Measurements from ENCODE around the gene PPP1R14D. TPM values are rescaled to one million over a fixed set of nuclear protein-coding genes. Genes with fewer than 3 reads are reported as not detected.

PPP1R14D gene
- total RNA-seq, 1 experiment from 2014 or later: not detected

GRCh38 chr15:40836020-40836419 is 7.5 kb upstream of the PPP1R14D start:
- H3K79me2 ChIP-seq (ENCODE audit: insufficient read depth, low read length): no peaks in the 10 kb centered on the region
- no peak for ATAC-seq
- H3K27ac ChIP-seq (ENCODE audit: low read depth, low read length): peak overlapping the region; percentile 52
- H4K20me1 ChIP-seq (ENCODE audit: insufficient read depth): no peaks in the 10 kb centered on the region
- POLR2A ChIA-PET: no interaction called here
- H2AFZ ChIP-seq (ENCODE audit: low read depth, low read length, poor library complexity, severe bottlenecking): no peak overlapping the region
- no peaks in the 10 kb centered on the region for H3K27me3 ChIP-seq (ENCODE audit: insufficient read depth, low read length)
- H3K4me3 ChIP-seq (replicated peaks in 1 of 2; ENCODE audit: low read depth in 1 of 2, low read length in 2 of 2): no peak overlapping the region
- no peaks in the 10 kb centered on the region for H3K9me3 ChIP-seq (ENCODE audit: control insufficient read depth in 1 of 2, insufficient read depth in 1 of 2, low read depth in 1 of 2, low read length in 2 of 2)
- intact Hi-C loops (cut with micrococcal nuclease): no loop called here
- BruUV-seq (replicated peaks): no TSS peak
- no peaks in the 10 kb centered on the region for H3K9me2 ChIP-seq (ENCODE audit: insufficient read depth)
- TF ChIP-seq EZH2phosphoT487 (IDR thresholded peaks at IDR 0.05; ENCODE audit: borderline replicate concordance): no peak
- TF ChIP-seq SIN3A (IDR thresholded peaks at IDR 0.05; ENCODE audit: low read depth): no peak
- TF ChIP-seq ZFX (IDR thresholded peaks at IDR 0.05): no peak
- no peak for TF ChIP-seq RAD21 (IDR thresholded peaks at IDR 0.05; ENCODE audit: low read depth)
- TF ChIP-seq MAX (IDR thresholded peaks at IDR 0.05): no peak
- peak overlapping the region; percentile 30 for H3K4me2 ChIP-seq (ENCODE audit: low read length)
- DNase-seq (ENCODE audit: low read depth, low spot score): no peak
- no peak overlapping the region for H3K9ac ChIP-seq (ENCODE audit: low read length)
- CTCF ChIA-PET: no interaction called here
- H3K4me1 ChIP-seq (ENCODE audit: control insufficient read depth in 1 of 2, insufficient read depth in 2 of 2, low read length in 2 of 2): peaks cover 32 to 41% of the 10 kb centered on the region in 2 experiments
- H3K36me3 ChIP-seq (ENCODE audit: control insufficient read depth in 1 of 2, insufficient read depth in 2 of 2, low read length in 2 of 2): no peaks in the 10 kb centered on the region
- RAD21 ChIA-PET (ENCODE audit: low non-redundant PET in 1 of 2, low total read pairs in 2 of 2, uncharacterized antibody in 2 of 2, unreplicated experiment in 2 of 2): no interaction called here

DNA sequence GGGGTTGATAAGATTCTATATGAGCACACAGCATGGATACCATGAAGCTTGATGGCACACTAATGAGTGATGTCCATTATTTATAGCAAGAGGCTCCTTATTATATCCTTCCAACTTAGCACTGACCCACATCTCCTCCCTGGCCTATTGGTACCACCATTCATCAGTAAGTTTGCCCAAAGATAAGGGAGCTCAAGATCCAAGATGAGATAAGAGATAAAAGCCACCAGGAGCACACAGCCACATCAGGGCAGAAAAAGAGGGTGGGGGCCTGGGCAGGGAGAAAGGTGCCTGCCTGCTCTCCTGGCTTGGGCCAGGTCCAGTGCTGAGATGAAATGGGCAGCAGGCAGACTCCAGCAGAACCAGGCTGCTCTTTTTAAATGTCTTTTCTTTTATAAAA is 4.4 kb upstream of the PPP1R14D start:
- ATAC-seq (peak; percentile 32; the same call in 1 of the 2 replicates), DNase-seq (ENCODE audit: low read depth, low spot score) (no peak)
- CTCF ChIA-PET: interaction anchor here (0.7 to 1.3 kb wide), 3 partner anchors 26 to 61 kb away, joined by 3 to 4 read pairs (median 4); partner anchors contain the start of gene VPS18
- Histone ChIP-seq H3K27me3 (ENCODE audit: insufficient read depth, low read length) (no peaks in the 10 kb centered on the region), H3K9me2 (ENCODE audit: insufficient read depth) (no peaks in the 10 kb centered on the region), H3K27ac (ENCODE audit: low read depth, low read length) (no peak overlapping the region), H2AFZ (ENCODE audit: low read depth, low read length, poor library complexity, severe bottlenecking) (no peak overlapping the region), H3K9ac (ENCODE audit: low read length) (no peak overlapping the region), H3K4me2 (ENCODE audit: low read length) (peak overlapping the region; percentile 47), H4K20me1 (ENCODE audit: insufficient read depth) (no peaks in the 10 kb centered on the region), H3K9me3 (ENCODE audit: control insufficient read depth in 1 of 2, insufficient read depth in 1 of 2, low read depth in 1 of 2, low read length in 2 of 2) (no peaks in the 10 kb centered on the region), H3K79me2 (ENCODE audit: insufficient read depth, low read length) (no peaks in the 10 kb centered on the region), H3K36me3 (ENCODE audit: control insufficient read depth in 1 of 2, insufficient read depth in 2 of 2, low read length in 2 of 2) (no peaks in the 10 kb centered on the region), H3K4me1 (ENCODE audit: control insufficient read depth in 1 of 2, insufficient read depth in 2 of 2, low read length in 2 of 2) (peaks cover 33 to 42% of the 10 kb centered on the region in 2 experiments), H3K4me3 (replicated peaks in 1 of 2; ENCODE audit: low read depth in 1 of 2, low read length in 2 of 2) (no peak overlapping the region)
- no TSS peak for BruUV-seq (replicated peaks)
- POLR2A ChIA-PET: no interaction called here
- RAD21 ChIA-PET (ENCODE audit: low non-redundant PET in 1 of 2, low total read pairs in 2 of 2, uncharacterized antibody in 2 of 2, unreplicated experiment in 2 of 2): interaction anchor here (0.6 kb wide), 2 partner anchors 11 to 351 kb away, joined by 3 to 5 read pairs; partner anchors contain the start of gene SPINT1 (in 1 of the 2)
- intact Hi-C loops (cut with micrococcal nuclease): no loop called here
- TF ChIP-seq CBX3 (IDR thresholded peaks at IDR 0.05; ENCODE audit: low read depth): no peak
- TF ChIP-seq, protein P1, sequence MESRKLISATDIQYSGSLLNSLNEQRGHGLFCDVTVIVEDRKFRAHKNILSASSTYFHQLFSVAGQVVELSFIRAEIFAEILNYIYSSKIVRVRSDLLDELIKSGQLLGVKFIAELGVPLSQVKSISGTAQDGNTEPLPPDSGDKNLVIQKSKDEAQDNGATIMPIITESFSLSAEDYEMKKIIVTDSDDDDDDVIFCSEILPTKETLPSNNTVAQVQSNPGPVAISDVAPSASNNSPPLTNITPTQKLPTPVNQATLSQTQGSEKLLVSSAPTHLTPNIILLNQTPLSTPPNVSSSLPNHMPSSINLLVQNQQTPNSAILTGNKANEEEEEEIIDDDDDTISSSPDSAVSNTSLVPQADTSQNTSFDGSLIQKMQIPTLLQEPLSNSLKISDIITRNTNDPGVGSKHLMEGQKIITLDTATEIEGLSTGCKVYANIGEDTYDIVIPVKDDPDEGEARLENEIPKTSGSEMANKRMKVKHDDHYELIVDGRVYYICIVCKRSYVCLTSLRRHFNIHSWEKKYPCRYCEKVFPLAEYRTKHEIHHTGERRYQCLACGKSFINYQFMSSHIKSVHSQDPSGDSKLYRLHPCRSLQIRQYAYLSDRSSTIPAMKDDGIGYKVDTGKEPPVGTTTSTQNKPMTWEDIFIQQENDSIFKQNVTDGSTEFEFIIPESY (IDR thresholded peaks at IDR 0.05; ENCODE audit: extremely low read depth, insufficient replicate concordance, low read length): no peak
- TF ChIP-seq JUND (IDR thresholded peaks at IDR 0.05): no peak
- TF ChIP-seq ZNF274 (IDR thresholded peaks at IDR 0.05; ENCODE audit: low read depth, low read length): no peak
- TF ChIP-seq, protein P2, sequence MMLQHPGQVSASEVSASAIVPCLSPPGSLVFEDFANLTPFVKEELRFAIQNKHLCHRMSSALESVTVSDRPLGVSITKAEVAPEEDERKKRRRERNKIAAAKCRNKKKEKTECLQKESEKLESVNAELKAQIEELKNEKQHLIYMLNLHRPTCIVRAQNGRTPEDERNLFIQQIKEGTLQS (IDR thresholded peaks at IDR 0.05): no peak
- no peak for TF ChIP-seq SP1 (IDR thresholded peaks at IDR 0.05; ENCODE audit: low read depth)
- no peak for TF ChIP-seq EGR1 (IDR thresholded peaks at IDR 0.05; ENCODE audit: low read depth)
- no peak for TF ChIP-seq YY1 (IDR thresholded peaks at IDR 0.05; ENCODE audit: extremely low read depth, insufficient replicate concordance, low read depth, low read length)
- TF ChIP-seq FOSL1 (IDR thresholded peaks at IDR 0.05; ENCODE audit: low read depth): no peak
- TF ChIP-seq POLR2AphosphoS5 (IDR thresholded peaks at IDR 0.05; ENCODE audit: low read depth, low read length): no peak
- no peak for TF ChIP-seq SIN3A (IDR thresholded peaks at IDR 0.05; ENCODE audit: low read depth)
- TF ChIP-seq CEBPB (IDR thresholded peaks at IDR 0.05; ENCODE audit: low read depth): no peak
- no peak for TF ChIP-seq EZH2phosphoT487 (IDR thresholded peaks at IDR 0.05; ENCODE audit: borderline replicate concordance)
- TF ChIP-seq, protein P3, sequence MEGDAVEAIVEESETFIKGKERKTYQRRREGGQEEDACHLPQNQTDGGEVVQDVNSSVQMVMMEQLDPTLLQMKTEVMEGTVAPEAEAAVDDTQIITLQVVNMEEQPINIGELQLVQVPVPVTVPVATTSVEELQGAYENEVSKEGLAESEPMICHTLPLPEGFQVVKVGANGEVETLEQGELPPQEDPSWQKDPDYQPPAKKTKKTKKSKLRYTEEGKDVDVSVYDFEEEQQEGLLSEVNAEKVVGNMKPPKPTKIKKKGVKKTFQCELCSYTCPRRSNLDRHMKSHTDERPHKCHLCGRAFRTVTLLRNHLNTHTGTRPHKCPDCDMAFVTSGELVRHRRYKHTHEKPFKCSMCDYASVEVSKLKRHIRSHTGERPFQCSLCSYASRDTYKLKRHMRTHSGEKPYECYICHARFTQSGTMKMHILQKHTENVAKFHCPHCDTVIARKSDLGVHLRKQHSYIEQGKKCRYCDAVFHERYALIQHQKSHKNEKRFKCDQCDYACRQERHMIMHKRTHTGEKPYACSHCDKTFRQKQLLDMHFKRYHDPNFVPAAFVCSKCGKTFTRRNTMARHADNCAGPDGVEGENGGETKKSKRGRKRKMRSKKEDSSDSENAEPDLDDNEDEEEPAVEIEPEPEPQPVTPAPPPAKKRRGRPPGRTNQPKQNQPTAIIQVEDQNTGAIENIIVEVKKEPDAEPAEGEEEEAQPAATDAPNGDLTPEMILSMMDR (IDR thresholded peaks at IDR 0.05 in 2 of 3, conservative IDR thresholded peaks at IDR 0.05 in 1 of 3; ENCODE audit: borderline replicate concordance in 1 of 3, insufficient read depth in 1 of 3, low read depth in 2 of 3, low read length in 2 of 3): no peak
- no peak for TF ChIP-seq SRF (IDR thresholded peaks at IDR 0.05; ENCODE audit: low read depth)

Measured in HCT116 (cell line).